Globus pallidus (tissue), 1 donor: Measurements from ENCODE around the gene CTNNAL1.
A peak's percentile ranks its signal among the peaks of the same experiment; 100 is the strongest.
"Not testable (repeated sequence)": the region's sequence is repeated elsewhere in the genome, so short reads cannot be mapped to it uniquely, and the experiment has no call there.

Source experiments
- DNase-seq: peaks from one replicate; pipeline ENCODE4 v3.0.0-alpha.2; 2015; ENCODE audit warnings: low spot score

CTNNAL1 gene

DNA sequence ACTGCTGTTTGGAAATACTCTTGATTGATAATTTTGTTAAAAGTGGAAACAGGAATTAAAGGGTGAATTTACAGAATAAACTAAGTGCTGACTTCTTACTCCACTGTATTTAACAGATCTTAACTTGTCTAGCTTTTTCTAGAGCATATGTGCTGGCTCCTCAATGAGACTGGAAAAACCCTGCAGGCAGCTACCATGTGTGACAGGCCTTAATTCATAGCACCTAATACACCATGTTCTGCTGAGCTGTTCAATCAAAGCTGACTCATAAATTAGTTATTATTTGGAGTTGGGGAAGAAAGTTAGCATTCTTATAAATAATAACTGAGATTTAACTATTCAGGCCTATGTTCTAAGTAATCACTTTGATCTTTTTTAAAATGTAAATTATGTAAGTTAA, 29.4 kb downstream of the CTNNAL1 start:
- no peak for DNase-seq

DNA sequence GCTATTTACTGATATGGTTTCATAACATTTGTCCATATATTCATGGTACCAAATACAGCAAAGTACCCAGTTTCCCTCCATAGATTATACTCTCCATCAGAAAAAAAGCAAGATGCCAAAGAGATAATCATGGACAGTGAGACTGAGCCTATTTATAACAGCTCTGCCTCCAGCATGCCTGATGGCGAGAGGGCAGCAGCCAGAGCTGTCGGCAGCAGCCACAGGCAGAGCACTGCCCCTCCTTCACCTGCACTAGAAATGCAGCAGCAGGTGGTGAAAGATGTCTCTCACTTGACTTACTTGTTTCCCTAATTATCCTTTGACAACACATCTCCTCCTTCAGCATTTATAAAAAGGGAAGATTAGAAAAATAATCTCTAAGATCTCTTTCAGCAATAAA, 32.4 kb downstream of the CTNNAL1 start:
- DNase-seq, result no peak

GRCh38 chr9:108978205-108978604, 35.1 kb downstream of the CTNNAL1 start:
- no peak for DNase-seq

DNA sequence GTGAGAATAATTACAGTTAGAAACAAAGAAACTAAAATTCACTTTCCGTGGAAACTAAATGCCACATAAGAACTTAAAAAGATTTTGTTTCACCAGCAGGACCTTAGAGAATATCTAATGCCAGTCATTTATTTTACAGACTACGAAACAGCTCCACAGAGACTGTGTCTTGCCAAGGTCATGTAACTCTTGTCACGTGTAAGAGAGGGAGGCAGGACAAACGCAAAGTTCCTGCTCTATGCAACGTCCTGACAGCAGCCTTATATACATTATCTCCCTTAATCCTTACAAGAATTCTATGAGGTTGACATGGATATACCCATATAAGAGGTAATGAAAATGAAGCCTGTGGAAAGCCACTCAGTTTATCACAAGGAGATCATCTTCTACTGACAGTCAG, 39.4 kb downstream of the CTNNAL1 start:
- no peak for DNase-seq

DNA sequence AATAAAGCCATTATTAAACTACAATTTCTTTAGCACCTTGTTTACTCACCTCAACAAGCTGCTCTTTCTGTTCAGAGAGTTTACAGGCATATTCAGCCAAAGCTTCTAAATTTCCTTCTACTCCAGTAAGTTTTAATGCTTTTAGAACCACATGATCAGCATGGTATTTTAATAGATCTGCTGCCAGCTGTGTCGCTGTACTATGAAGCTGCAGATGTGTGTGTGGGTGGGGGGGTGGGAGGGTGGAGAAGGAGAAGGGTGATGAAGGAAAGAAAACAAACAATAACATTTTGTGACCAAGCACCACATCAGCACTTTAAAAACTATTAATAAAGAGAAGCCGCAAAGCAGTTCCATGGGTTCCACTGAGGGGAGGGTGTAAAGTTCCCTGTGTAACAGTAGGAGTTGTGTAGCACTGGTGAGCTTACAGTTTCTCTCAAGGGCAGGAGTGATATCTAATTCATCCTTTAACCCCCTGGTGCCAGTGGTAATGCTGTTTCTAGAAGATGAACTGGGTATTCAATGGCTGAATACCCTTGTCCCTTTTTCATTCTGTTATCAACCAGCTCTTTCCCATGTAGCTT, 40.6 kb downstream of the CTNNAL1 start:
- no peak for DNase-seq

DNA sequence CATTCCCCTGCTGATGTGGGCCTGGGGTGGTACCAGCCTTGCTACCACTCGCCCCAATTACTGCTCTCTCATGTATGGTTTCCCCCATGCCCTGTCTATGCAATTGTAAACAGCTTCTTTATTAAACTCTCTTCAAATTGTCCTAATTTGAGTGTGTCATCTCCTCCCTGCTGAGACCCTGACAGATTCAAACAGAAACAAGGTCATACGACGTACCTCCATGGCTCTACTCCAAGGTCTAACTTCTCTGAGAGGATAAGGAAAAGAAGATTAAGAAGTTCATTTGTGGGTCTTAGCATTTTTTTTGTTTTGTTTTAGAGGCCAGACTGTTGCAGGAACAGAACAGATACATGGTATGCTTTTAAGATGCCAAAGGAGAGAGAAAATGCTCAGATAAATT, 41.1 kb downstream of the CTNNAL1 start:
- no peak for DNase-seq

- DNase-seq, result not testable (repeated sequence)
Observed at GRCh38 chr9:108971392-108971791, 41.9 kb downstream of the CTNNAL1 start.

- DNase-seq, result no peak
Observed at GRCh38 chr9:108967916-108968315, 45.4 kb downstream of the CTNNAL1 start.

DNA sequence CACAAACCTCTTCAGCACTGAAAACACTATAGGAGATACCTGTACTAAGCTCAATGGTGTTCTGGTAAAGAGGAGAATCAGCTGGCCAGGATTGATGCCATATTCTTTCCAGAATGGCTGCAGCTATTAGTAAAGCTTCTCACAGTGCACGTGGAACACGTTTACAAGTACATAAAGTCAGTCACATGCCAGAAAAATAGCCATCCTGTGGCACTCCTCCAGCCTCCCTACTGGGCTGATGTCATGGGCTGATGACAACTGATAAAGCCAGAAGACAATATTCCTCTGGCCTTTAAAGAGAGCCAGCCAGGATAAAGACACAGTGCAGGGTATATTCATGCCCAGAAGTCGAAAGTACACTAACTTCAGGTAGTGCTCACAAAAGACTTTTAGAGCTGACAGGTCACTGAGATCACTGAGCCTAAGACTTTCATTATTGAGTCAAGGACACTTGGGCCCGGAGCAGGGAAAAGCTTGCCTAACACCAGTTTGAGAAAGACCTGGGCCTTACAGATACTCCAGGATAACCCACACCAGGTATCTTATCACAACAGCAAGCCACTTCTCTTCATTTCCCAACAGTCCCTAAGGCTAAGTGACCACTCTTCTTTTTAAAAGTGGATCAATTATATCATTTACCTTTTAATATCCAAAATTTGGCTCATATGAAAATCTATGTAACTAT, 49.7 kb downstream of the CTNNAL1 start:
- DNase-seq, result no peak

DNA sequence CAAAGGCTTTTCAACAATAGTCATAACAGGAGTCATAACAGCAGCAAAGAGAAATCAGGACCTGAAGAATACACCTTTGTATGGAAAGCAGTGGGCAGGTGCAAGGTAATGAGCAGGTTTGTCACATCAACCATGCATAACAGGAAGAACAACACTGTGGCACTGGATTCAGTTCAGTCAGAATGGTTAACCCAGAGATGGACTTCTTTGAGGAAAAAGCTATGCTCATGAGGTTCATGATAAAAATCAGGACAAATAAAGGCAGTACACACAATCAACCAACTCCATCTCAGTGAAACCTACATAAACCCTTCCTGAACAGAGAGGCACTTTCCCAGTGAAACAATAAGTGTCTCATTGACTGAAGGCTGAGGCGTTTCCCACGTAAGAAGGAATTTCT, 52.1 kb downstream of the CTNNAL1 start:
- no peak for DNase-seq

- DNase-seq, result no peak
Observed at GRCh38 chr9:108960331-108960730, 53.0 kb downstream of the CTNNAL1 start.

GRCh38 chr9:108956631-108957026, 56.7 kb downstream of the CTNNAL1 start:
- no peak for DNase-seq

GRCh38 chr9:108956022-108956630, 57.2 kb downstream of the CTNNAL1 start:
- DNase-seq, result no peak

DNA sequence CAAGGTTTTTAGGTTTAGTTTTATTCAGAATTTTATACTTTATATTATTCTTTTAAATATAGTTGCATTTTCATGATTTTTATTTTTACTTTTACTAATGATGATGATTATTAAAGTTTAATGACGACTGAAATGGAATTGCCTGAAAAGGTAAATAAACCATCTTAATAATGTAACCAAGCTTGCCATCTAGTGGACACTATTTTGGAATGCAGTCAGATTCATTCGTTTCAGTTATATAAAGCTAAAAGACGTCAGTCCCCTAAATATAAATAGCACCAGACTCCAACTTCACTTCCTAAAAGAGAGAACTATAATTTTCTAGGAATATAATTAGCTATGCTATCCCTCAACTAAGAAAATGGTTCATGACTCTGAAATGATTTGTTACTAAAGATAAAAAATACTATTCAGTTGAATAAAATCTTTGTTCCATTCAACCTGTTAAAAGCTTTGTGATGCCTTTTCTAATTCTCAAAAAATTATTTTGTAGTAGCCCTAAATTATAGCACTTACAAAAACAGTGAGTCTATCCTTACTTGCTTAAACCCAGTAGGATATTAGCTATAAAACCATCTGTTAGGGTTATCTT, 59.2 kb downstream of the CTNNAL1 start:
- DNase-seq, result peak; percentile 67

GRCh38 chr9:108951578-108951977, 61.7 kb downstream of the CTNNAL1 start:
- no peak for DNase-seq

- DNase-seq, result no peak
Observed at GRCh38 chr9:108950168-108950567, 63.1 kb downstream of the CTNNAL1 start.

DNA sequence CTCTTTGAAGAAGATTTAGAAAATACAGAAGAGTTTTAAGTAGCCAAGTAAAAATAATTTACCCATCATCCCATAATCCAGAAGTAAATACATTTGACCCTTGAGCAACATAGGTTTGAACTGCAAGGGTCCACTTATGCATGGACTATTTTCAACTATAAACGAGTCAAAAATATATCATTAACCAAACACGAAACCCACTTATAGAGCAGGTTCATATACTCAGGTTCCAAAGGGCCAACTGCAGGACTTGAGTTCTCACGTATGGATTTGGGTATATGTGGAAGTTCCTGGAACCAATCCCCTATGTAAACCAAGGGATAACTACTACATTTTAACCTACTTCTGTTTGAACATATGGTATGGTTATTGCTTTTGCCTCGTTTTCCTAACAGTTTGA, 73.3 kb downstream of the CTNNAL1 start:
- no peak for DNase-seq

GRCh38 chr9:108937561-108938305, 75.6 kb downstream of the CTNNAL1 start:
- DNase-seq, result no peak

- DNase-seq, result peak; percentile 89
Observed at GRCh38 chr9:108934323-108934893, 78.9 kb downstream of the CTNNAL1 start, which contains the start of gene ABITRAM. Gene ABITRAM (plus strand): TSS chr9:108934400. CDS start chr9:108934487, 87 bp downstream.

GRCh38 chr9:108933718-108934322, 79.5 kb downstream of the CTNNAL1 start, which contains the start of gene ELP1:
Gene ELP1 (minus strand): TSS chr9:108934124. CDS start chr9:108931146, 2,978 bp downstream.
- DNase-seq, result peak; percentile 89

GRCh38 chr9:108933231-108933717, 80.0 kb downstream of the CTNNAL1 start:
- DNase-seq, result peak; percentile 5
